ENCODE measurements around the gene SF1. TPM values are rescaled to one million over a fixed set of nuclear protein-coding genes. Genes with fewer than 3 reads are reported as not detected.

Gene SF1
- total and polyA plus RNA-seq, 2 of the 8 experiments (the other 6 are each of a cell fraction or from before 2014, with no cell fraction given), result 72.7 to 353 TPM

GRCh38 chr11:64741375-64742086 lies 36.8 kb downstream of the SF1 start:
- H3K9ac ChIP-seq (replicated peaks in 1 of 4; ENCODE audit: extremely low read depth in 1 of 4, low read depth in 3 of 4, low read length in 3 of 4), result no peak overlapping the region
- no peak overlapping the region for H2AFZ ChIP-seq (ENCODE audit: low read length)
- FAIRE-seq, result no peak
- ChIA-PET POLR2A (ENCODE audit: partially characterized antibody) (interaction anchor here (0.7 to 42.9 kb wide), 8 partner anchors 8 to 72 kb away, joined by 3 to 1087 read pairs (median 6); partner anchors contain the start of genes PYGM and SF1), CTCF (ENCODE audit: partially characterized antibody) (interaction anchor here (0.7 to 23.7 kb wide), 15 partner anchors 8 to 177 kb away, joined by 3 to 376 read pairs (median 6); partner anchors contain the start of genes MEN1 and PYGM)
- peak overlapping the region; percentile 85 to 87 for H3K4me2 ChIP-seq (ENCODE audit: insufficient read depth in 1 of 2, low read depth in 2 of 2, low read length in 2 of 2)
- H3K23me2 ChIP-seq (ENCODE audit: low read depth, low read length), result peaks cover 35% of the 10 kb centered on the region
- peak overlapping the region; percentile 35; the same call in 1 of the 2 replicates for H4K8ac ChIP-seq (ENCODE audit: extremely low read depth, insufficient read depth, low read length)
- peak in 1 of 2 experiments; percentile 71 for DNase-seq (ENCODE audit: low read depth in 1 of 2, low spot score in 2 of 2)
- no peak overlapping the region for H3K56ac ChIP-seq (replicated peaks; ENCODE audit: insufficient read length, low read depth, low read length)
- no peaks in the 10 kb centered on the region for H3K79me2 ChIP-seq (ENCODE audit: control insufficient read depth in 1 of 2, insufficient read depth in 2 of 2, low read length in 2 of 2)
- H4K20me1 ChIP-seq (replicated peaks in 1 of 2; ENCODE audit: control insufficient read depth in 1 of 2, insufficient read depth in 2 of 2, low read length in 2 of 2), result no peaks in the 10 kb centered on the region
- no peak overlapping the region for H3K23ac ChIP-seq (ENCODE audit: insufficient read length)
- no peak overlapping the region for H3K4ac ChIP-seq (replicated peaks; ENCODE audit: insufficient read length, low read depth, low read length)
- WGBS, 2 experiments (ENCODE audit: extremely low coverage in 1 of 2, insufficient coverage in 1 of 2, insufficient read length in 1 of 2, insufficient replicate concordance in 2 of 2, low coverage in 1 of 2, low lambda C conversion rate in 2 of 2, missing lambda C conversion rate in 1 of 2), result 25% methylated on average over 23 of the region's 24 CpGs; no CpG with 5 or more reads in 1 of the 2 experiments
- H2AK5ac ChIP-seq (ENCODE audit: low read depth, low read length), result peak overlapping the region; percentile 88; the same call in 1 of the 2 replicates
- no peak overlapping the region for H3K27ac ChIP-seq (ENCODE audit: low read depth, low read length)
- H3K9me3 ChIP-seq (ENCODE audit: insufficient read depth in 2 of 2, low read depth in 1 of 2, low read length in 1 of 2), result no peaks in the 10 kb centered on the region
- H3K18ac ChIP-seq (ENCODE audit: extremely low read depth, low read length), result peak overlapping the region; percentile 83
- no peak overlapping the region for H2BK120ac ChIP-seq (replicated peaks; ENCODE audit: low read depth, low read length)
- peak overlapping the region; percentile 86; the same call in 1 of the 2 replicates for H2BK5ac ChIP-seq (ENCODE audit: low read depth, low read length)
- H3K4me3 ChIP-seq (ENCODE audit: extremely low read depth in 1 of 4, insufficient read depth in 2 of 4, low read depth in 3 of 4, low read length in 4 of 4), result peak overlapping the region; percentile 46 to 67 (median 57)
- H2BK12ac ChIP-seq (ENCODE audit: low read depth, low read length), result peak overlapping the region; percentile 91; the same call in 1 of the 2 replicates
- H4K5ac ChIP-seq (ENCODE audit: insufficient read length, low read depth, low read length), result peak overlapping the region; percentile 23
- peaks cover 0 to 32% (median 19%) of the 10 kb centered on the region in 4 experiments; a peak in 5 of 7 replicates for H3K27me3 ChIP-seq (replicated peaks in 1 of 4; ENCODE audit: control insufficient read depth in 3 of 4, extremely low read depth in 1 of 4, insufficient read depth in 3 of 4, low read length in 3 of 4)
- no peaks in the 10 kb centered on the region; the same call in 1 of the 2 replicates for H3K79me1 ChIP-seq (ENCODE audit: low read depth, low read length)
- peak overlapping the region; percentile 81; the same call in 1 of the 2 replicates for H2BK15ac ChIP-seq (ENCODE audit: low read length)
- H2BK20ac ChIP-seq (ENCODE audit: low read length), result no peak overlapping the region
- peak overlapping the region; percentile 54 for H4K91ac ChIP-seq (replicated peaks; ENCODE audit: insufficient read length, low read length)
- peaks cover 4 to 36% (median 29%) of the 10 kb centered on the region in 4 experiments for H3K4me1 ChIP-seq (replicated peaks in 1 of 4; ENCODE audit: control insufficient read depth in 3 of 4, insufficient read depth in 4 of 4, low read length in 3 of 4)
- H3K36me3 ChIP-seq (ENCODE audit: control insufficient read depth in 2 of 4, insufficient read depth in 4 of 4, low read length in 3 of 4), result no peaks in the 10 kb centered on the region
- no peak overlapping the region for H3K14ac ChIP-seq (ENCODE audit: insufficient read length)
- TF ChIP-seq KDM5A (IDR thresholded peaks at IDR 0.05; ENCODE audit: low read length) (no peak), TBP (IDR thresholded peaks at IDR 0.05; ENCODE audit: low read depth, low read length) (peak; percentile 15; the same call in 1 of the 2 replicates), TEAD4 (IDR thresholded peaks at IDR 0.05; ENCODE audit: low read depth, low read length) (no peak), SP1 (IDR thresholded peaks at IDR 0.05; ENCODE audit: low read depth, low read length) (no peak), E2F6 (IDR thresholded peaks at IDR 0.05) (0 out of 2 replicates have a peak, but pooled peaks have one; percentile 12), NRF1 (IDR thresholded peaks at IDR 0.05; ENCODE audit: low read depth, low read length) (no peak), YY1 (IDR thresholded peaks at IDR 0.05; ENCODE audit: low read depth, low read length) (no peak), ASH2L (IDR thresholded peaks at IDR 0.05; ENCODE audit: low read length) (peak; percentile 21), CTCF (IDR thresholded peaks at IDR 0.05; ENCODE audit: control extremely low read depth in 1 of 3, insufficient read depth in 1 of 3, low read depth in 1 of 3, low read length in 3 of 3) (no peak)

Data from H1 (cell line).